ENCODE results near the gene BUD31.
"Not testable (repeated sequence)": the region's sequence is repeated elsewhere in the genome, so short reads cannot be mapped to it uniquely, and the experiment has no call there.

Gene BUD31

DNA sequence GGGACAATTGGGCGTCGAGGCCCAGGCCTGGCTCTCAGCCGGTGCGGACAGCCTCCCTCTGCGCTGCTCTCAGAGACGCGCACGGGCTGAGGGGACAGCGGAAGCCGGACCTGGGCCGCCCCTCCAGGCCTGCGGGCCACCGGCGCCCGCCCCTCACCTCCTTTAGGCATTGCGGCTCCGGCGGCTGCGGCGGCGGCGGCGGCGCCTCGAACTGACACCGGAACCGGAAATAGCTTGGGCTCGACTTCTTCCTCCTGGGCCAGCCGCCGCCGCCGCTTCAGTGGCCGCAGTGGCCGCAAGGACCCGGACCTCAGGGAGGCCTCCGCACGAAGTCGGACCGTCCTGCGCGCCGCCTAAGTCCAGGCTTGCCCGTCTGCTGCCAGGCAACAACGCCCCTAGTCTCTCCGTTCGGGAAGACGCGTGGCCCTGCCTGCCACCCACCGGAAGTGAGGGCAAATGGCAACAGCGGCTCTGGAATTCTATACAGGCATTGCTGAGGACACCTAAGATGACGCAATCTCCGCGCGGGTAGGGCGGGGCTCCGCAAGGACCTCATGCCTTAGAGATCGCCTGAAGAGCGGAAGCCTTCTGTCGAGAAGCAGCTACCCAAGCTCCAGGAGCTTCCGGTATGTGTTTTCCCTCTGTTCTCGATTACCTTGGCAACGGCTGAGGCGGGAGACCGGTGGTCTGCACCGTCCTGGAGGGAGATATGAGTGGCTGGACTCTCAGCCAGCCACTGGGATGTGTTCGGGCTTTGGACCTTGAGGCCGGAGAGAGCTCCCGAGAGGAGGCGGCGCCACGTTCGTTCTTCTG, at the start of gene BUD31, which contains the start of gene PDAP1:
TSS of gene BUD31 (plus strand) at position 591 of the 813 bp plus-strand sequence. CDS start 2,124 bp downstream, outside the sequence.
TSS of gene PDAP1 (minus strand) at position 219 of the 813 bp plus-strand sequence. CDS start at position 170, 49 bp downstream.
- peak; percentile 95 for DNase-seq

DNA sequence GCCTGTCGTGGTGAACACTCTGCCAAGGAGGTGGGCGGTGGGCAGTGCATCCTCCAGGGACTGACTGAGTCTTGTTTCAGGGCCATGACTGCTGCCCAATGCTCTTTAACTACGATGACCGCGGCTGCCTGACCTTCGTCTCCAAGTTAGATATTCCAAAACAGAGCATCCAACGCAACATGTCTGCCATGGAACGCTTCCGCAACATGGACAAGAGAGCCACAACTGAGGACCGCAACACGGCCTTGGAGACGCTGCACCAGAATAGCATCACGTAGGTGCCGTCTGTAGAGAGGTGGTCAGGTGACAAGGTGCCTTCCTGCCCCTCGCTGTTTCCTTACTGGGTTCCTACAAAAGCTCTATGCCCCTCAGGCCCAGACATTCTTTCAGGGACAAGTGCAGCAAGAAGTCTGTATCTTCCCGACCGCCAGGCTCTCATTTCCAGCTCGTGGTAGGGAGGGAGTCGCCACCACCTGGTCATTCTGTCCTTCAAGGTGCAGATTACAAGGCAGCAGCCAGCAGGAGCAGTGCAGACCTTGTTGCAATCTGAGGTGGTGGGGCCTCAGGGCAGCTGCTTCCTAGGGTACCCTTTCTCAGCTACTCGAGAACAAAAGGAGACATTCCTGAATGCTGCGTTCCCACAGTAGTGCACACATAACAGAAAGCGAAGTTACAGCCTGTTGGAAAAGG, 49.2 kb upstream of the BUD31 start:
- no peak for DNase-seq

DNA sequence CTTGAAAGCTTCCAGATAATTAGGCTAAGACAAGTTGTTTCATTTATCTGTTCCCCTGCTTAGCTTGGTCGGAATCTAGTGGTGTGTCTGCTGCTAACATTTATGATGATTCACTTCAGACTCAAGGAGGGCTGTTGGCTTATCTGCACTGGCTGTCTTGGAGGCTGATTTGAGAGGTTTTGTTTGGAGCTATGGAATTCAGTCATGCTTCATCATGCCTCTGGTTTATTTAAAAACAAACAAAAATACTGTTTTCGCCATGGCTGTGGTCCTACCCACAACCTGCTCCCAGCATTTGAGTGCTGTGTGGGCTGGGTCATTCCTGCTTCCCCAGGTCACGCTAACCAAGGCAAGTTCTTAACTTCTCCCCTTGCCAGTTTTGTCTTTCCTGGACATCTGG, 46.0 kb upstream of the BUD31 start:
- DNase-seq = no peak

DNA sequence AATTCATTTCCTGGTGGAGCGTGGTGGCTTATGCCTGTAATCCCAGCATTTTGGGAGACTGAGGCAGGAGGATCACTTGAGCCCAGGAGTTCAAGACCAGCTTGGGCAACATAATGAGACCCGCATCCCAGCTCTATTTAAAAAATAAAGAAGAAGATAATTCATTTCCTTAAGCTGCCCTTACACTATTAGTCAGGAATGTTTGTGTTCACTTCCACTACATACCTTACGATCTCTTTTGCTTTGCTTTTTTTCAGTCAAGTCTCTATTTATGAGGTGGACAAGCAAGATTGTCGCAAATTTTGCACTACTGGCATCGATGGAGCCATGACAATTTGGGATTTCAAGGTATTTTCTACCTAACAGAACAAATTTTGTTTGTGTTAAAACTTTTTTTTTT, 45.5 kb upstream of the BUD31 start:
- DNase-seq = no peak

DNA sequence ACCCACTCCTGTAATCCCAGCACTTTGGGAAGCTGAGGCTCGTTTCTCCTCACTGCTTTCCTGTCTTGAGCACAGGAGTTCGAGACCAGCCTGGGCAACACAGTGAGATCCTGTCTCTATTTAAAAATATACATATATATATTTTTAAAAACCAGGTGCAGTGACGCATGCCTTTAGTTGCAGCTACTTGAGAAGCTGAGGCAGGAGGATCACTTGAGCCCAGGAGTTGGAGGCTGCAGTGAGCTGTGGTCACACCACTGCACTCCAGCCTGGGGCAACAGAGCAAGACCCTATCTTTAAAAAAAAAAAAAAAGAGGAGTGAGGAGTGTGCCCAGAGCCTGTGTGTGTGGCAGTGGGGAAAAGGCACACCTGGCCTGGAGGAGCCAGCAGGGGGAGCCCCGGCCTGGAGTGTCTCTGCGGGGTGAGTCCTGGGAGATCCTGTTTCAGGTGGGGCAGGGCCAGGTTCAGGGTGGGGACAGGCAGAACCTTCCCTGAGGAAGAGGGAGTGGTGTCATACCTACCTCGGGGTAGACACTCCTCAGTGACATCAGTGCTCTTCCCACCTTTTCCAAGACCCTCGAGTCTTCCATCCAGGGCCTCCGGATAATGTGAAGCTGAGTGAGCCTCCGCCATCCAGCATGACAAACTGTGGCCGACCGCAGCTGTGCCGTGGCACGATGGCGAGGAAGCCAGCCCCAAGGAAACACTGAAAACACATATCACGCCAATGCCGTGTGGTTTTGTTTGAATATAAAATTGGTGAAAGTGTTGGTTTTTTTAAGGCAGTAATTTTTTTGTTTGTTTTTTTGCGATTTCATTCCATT, 43.2 kb upstream of the BUD31 start:
- no peak for DNase-seq

DNA sequence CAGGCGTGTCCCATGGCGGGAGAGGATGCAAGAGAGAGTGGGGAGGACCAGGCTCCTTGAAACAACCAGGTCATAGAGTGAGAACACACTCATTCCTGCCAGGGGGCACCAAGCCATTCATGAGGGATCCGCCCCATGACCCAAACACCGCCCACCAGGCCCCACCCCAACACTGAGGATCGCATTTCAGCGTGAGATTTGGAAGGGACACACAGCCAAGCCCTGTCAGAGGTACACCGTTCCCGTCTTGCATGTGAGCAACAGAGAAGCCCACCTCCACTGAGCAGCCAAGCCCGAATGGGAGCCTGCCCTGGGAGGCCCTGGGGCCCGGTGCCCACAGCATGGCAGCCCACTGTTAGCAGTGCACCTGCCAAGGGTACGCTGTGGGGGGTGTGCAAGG, 42.1 kb upstream of the BUD31 start:
- DNase-seq = no peak

DNA sequence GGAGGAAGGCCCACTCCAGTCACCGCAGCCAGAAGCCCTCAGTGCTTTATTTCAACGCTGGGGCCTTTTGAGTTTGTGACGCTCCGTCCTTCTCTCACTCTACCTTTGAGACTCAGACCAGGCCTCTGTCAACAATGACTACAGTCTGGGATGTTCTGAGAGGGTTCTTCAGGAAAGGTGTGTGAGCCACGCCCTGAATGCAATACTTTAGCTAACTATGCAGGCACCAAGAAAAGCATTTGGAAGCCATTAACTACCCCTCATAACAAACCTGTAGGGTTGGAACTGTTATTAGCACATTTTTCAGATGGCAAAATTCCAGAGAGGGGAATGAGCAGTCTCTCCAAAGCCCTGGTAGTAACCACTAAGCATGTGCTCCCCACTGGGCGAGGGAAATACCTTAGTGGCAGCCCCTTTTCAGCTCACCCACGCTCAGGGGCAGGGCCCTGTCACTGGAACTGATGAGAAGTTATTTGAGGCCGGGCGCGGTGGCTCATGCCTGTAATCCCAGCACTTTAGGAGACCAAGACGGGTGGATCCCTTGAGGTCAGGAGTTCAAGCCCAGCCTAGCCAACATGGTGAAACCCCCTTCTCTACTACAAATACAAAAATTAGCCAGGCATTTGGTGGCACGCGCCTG, 39.9 kb upstream of the BUD31 start:
- DNase-seq = no peak

DNA sequence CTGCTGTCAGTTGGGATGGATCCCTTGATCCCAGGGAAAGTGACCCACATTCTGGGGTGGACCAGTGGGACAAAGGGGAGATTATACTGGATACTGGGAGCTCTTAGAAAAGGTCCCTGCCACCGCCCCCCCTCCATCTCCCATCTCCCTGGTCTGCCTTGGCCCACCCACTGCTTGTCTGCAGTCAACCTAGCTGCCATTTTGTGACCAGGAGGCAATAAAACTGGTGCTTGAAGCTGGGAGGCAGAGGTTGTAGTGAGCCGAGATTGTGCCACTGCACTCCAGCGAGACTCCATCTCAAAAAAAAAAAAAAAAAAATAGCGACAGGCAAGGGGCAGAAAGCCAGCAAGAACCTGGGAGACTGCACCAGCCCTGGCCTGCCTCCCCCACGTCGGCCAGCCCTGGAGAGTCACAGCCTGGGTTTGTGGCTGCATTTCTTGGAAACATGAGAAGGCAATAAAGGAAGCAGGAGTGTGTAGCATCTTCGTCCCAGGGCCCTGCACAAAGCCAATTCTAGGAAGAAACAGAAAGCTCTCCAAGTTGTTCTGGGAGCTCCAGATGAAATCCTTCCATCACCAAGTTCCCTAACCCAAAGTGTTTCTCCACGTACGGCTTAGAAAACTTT, 38.9 kb upstream of the BUD31 start:
- no peak for DNase-seq

DNA sequence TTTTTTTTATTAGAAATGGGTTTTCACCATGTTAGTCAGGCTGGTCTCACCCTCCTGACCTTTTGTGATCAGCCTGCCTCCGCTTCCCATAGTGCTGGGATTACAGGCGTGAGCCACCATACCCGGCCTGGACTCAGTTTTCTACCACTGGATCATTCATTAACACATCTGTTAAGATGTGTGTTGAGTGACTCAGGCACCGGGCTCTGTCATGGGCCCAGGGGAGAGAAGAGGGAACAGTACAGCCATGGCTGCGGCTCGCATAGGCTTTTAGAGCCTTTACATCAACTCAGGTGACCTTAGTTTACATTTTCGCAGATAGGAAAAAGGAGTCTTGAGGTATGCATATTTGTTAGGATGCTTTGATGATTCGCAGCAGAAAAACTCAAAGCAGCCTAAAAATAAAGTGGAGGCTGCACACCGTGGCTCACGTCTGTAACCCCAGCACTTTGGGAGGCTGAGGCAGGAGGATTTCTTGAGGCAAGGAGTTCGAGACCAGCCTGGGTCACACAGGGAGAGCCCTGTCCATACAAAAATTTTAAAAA, 37.3 kb upstream of the BUD31 start:
- no peak for DNase-seq

DNA sequence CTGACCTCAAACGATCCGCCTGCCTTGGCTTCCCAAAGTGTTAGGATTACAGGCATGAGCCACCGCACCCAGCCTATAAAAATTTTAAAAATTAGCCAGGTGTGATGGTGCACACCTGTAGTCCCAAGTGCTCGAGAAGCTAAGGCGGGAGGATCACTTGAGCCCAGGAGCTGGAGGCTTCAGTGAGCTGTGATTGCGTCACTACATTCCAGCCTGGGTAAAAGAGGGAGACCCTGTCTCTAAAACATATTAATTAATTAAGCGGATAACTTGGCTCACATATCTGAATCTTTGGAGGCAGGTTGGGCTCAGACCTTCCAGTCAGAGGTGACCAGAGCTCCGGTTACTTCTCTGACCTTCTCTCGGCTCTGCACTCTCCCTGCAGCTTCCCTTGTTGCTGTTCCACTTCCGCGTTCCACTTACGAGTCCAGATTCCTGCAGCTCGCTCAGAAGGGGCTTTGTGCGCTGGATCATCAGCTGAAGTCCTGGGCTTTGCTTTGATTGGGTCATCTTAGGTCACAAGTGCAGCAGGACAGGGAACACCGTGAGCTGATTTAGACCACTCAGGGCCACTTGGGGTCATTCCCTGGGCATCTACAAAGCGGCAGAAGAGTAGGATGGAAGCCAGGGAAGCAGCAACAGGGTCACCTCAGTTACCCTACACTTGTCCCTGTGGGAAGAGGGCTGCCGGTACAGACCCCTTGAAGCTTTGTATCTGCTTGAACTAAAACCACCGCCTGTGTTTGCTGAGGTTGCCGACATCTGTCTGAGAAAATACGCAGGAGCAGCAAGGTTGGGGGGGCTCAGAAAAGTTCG, 36.3 kb upstream of the BUD31 start:
- no peak for DNase-seq

DNA sequence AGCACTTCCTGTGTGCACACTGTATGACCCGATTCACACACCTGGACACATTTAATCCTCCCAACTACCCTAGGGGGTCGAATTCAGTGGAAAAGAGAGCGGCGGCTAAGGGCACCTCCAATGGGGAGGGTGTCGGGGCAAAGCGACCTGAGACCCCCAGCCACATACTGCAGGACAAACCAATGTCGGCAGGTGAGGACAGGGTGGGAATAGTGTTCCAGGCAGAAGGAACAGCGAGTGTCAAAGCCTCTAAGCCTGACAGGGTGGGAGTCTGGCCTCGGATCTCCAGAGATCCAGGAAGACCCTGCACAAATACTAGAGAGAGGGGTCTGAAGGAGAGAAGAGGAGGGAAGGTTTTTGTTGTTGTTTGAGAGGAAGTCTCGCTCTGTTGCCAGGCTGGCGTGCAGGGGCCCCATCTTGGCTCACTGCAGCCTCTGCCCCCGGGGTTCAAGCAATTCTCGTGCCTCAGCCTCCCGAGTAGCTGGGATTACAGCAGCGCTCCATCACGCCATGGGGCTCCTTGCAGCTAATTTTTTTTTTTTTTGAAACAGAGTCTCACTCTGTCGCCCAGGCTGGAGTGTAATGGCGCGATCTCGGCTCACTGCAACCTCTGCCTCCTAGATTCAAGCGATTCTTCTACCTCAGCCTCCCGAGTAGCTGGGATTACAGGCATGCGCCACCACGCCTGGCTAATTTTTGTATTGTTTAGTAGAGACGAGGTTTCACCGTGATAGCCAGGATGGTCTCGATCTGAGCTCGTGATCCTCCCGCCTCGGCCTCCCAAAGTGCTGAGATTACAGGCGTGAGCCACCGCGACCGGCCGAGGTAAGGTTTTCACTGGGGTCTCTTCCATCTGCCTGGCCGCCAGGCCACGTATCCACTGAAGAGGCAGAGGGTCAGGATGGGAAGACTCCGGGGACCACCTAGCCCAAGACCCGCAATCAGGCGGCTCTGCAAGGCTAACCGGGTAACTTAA, 35.4 kb upstream of the BUD31 start:
- DNase-seq = no peak

DNA sequence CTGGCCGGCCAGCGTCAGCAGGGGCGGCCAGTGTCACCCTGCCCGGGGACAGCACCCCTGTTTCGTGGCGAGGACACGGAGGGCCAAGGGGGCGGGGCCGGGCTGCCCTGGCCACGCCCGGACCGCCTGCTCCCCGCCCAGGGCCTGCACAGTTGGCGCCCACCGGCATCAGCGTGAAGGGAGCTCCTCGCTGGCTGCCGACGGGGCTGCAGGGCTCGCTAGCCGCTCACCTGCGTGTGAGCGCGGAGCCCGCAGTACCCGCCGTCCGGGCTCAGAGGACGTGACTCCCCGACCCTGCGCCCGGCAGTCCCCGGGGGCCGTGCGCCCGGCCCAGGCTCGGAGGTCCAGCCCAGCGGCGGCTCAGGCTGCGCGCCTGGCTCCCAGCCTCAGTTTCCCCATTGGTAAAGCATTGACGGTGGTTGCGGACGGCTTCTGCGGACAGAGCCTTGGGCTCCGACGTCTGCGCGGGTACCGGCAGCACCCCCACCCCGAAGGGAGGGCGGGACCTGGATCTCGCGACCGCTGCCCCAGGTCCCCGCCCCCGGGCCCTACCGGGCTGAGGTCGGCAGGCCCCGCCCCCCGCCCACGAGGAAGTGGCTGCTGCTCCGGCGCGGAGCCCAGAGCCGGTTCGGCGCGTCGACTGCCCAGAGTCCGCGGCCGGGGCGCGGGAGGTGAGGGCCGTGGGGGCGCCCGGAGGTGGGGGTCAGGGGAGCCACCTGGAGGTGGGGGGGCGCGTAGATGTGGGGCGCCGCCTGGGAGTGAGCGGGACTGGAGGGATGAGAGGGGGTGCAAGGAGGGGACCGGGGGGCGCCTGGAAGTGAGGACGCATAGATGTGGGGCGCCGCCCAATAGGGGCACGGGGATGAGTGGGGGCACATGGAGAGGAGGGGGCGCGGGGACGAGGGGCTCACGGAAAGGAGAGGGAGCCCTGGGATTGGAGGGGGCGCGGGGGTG, 34.4 kb upstream of the BUD31 start, which contains the start of gene ARPC1B:
TSS of gene ARPC1B (plus strand) at position 620 of the 954 bp plus-strand sequence. CDS start 10,985 bp downstream, outside the sequence.
- DNase-seq = peak; percentile 79

DNA sequence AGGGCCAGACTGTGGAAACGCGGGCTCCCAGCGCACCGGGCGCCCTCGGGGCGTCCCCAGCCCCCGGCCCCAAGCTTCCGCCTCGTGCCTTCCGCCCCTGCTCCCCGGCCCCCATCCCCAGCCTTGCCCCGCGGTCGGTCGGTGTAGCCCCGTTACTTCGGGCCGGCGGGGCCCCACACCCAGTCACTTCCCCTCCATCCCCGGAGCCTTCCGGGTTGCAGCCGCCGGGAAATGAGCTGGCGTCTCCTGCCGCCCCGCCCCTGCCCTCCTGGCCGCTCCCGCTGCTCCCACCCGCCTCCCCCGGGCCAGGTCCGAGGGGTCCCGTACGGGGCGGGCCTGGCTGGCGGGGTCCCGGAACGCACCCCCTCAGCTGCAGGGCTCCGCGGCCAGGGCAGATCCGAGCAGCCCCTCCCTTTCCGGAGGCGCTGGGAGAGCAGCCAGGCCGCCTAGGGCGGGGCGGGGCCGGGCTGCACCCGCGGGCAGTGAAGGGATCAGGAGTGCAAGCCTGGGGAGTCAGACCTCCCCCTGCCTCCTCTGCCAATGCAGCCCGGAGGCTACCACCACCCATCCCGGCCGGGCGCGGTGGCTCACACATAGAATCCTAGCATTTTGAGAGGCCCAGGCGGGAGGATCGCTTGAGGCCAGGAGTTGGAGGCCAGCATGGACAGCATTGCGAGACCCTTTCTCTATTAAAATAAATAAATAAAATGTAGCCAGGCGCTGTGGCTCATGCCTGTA, 33.5 kb upstream of the BUD31 start:
- peak; percentile 59 for DNase-seq

DNA sequence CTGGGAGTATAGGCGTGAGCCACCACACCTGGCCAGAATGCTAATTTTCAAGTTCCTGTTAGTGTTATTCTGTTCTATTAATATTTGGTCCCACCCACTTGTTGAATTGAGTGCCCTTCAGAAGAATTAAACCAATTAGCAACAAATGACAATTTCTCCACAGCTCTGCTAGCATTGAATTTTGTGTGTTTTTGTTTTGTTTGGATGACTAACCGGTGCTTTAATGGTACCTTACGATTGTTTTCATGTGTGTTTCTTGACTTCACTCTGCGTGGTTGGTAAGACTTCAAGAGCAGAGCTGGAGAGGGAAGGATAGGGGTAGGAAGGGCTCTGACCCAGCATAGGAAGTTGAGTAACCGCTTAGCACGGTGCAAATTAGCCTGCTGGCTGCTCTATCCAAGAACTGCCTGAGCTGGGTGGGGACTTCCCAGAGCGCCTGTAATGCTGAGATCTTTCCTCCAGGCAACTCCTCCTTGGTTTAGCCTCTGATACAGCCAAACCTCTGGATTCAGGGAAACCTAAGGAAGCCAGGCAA, 29.7 kb upstream of the BUD31 start:
- DNase-seq = peak; percentile 36

DNA sequence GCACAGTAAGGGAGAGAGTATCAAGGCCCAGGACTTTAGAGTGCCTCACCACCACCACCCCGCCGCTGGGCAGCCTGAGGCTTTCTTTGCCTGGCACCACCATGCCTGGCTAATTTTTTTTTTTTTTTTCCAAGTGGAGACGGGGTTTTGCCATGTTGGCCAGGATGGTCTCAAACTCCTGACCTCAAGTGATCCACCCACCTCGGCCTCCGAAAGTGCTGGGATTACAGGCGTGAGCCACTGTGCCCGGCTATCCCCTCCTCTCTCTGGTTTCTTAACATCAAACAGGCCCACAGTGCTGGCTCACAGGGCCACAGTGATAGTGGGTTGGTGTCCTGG, 29.1 kb upstream of the BUD31 start:
- not testable (repeated sequence) for DNase-seq

DNA sequence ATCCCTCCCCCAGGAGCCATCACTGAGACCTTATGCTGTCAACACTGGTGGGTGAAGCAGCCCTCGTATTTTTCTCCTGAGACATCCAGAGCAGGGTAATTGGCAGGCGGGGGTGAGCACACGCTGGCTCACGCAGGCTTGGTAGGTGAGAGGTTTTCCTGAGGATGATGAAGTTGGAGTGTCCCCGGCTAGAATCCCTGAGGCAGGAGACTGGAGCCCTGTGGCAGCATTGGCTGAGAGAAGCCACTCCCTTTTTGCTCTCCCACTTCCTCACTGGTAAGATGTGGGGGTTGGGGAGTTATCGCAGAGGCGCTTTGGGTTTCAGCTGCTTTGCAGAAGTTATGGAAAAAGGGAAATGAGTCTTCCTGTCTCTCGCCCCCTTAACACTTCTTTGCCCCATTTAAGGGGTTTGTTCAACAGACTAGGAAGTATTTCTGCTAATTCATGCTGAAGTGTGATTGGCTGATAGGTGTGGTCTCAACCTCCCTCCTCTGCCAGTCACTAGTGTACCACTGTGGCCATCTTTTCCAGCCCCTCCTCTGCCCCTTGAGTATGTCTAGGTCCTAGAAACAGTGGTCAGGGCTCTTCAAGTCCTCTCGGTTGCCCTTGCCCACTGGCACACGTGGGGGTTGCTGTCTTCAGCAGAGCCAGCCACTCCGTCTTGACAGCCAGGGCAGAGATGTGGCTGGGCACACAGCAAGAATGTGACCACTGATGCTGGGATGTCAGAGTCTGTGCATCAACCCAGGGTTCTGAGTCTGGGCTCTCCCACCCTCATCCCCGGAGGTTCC, 28.5 kb upstream of the BUD31 start:
- DNase-seq = no peak

Measured in NK-92 treated with Interleukin-12 subunit alpha and Interleukin-12 subunit beta, amount 100 ng/mL, for 24 hours (cell line).